PC-3 (cell line): ENCODE measurements around the gene IFT43. TPM values are rescaled to one million over a fixed set of nuclear protein-coding genes. Genes with fewer than 3 reads are reported as not detected.
A peak's percentile ranks its signal among the peaks of the same experiment; 100 is the strongest.

Source experiments
- ATAC-seq: fragments of 200-7000 bp; cut with Tn5 transposase; 2 replicates; pipeline ENCODE4 v1.9.1; 2020; ENCODE audit warnings: mild to moderate bottlenecking, moderate library complexity
- BruUV-seq: library from RNA; stranded (reverse); fragments of 400-500 nt; replicated peaks from 2 replicates; lab custom pipeline; 2021; lab: Mats Ljungman, UMichigan
- CTCF ChIA-PET: fragments of 300-600 bp; sonication (Branson Sonifier 250); formaldehyde crosslinking; loops from one replicate; lab custom pipeline; 2022; ENCODE audit warnings: antibody characterized with exemption; lab: Charles Lee
- POLR2A ChIA-PET: fragments of 300-600 bp; sonication (Branson Sonifier 250); formaldehyde crosslinking; loops from one replicate; lab custom pipeline; 2022; ENCODE audit warnings: antibody characterized with exemption; ENCODE audit not compliant: unreplicated experiment; lab: Charles Lee
- DNase-seq: peaks from one replicate; pipeline ENCODE4 v3.0.0-alpha.2; 2015
- H2AFZ ChIP-seq: fragments of 300-600 bp; sonication (generic); 2 replicates; pipeline ENCODE4 v1.6.0; 2016; ENCODE audit warnings: antibody characterized with exemption, low read length
- H3F3A ChIP-seq: fragments of 300-600 bp; sonication (generic); one replicate; pipeline ENCODE4 v1.6.0; 2017; ENCODE audit warnings: antibody characterized with exemption, low read length, control low read depth, mild to moderate bottlenecking; ENCODE audit not compliant: unreplicated experiment
- H3K27ac ChIP-seq: fragments of 300-600 bp; sonication (generic); 2 replicates; pipeline ENCODE4 v1.5.1; 2016; ENCODE audit warnings: mild to moderate bottlenecking, low read length
- H3K27me3 ChIP-seq: fragments of 300-600 bp; sonication (generic); 2 replicates; pipeline ENCODE4 v1.6.1; 2016; ENCODE audit warnings: low read length, mixed read lengths
- H3K36me3 ChIP-seq: fragments of 300-600 bp; sonication (generic); 2 replicates; pipeline ENCODE4 v1.6.1; 2016; ENCODE audit warnings: low read depth, mixed run types, low read length, mixed read lengths
- H3K4me1 ChIP-seq: fragments of 300-600 bp; sonication (generic); 2 replicates; pipeline ENCODE4 v1.5.1; 2016; ENCODE audit warnings: low read length; ENCODE audit not compliant: insufficient read depth
- H3K4me2 ChIP-seq: fragments of 300-600 bp; sonication (generic); 2 replicates; pipeline ENCODE4 v1.6.0; 2016; ENCODE audit warnings: low read length
- H3K4me3 ChIP-seq: fragments of 300-600 bp; sonication (generic); 2 replicates; pipeline ENCODE4 v1.5.1; 2016; ENCODE audit warnings: mild to moderate bottlenecking, low read length, mixed read lengths
- H3K79me2 ChIP-seq: fragments of 300-600 bp; sonication (generic); 2 replicates; pipeline ENCODE4 v1.6.1; 2017; ENCODE audit warnings: low read length, mixed read lengths
- H3K9ac ChIP-seq: fragments of 300-600 bp; sonication (generic); 2 replicates; pipeline ENCODE4 v1.6.0; 2016; ENCODE audit warnings: mild to moderate bottlenecking, low read length
- H3K9me2 ChIP-seq: fragments of 300-600 bp; sonication (generic); replicated peaks from 2 replicates; pipeline ENCODE4 v1.6.1; 2016; ENCODE audit warnings: mixed run types, low read length, mixed read lengths
- H3K9me3 ChIP-seq: fragments of 300-600 bp; sonication (generic); 2 replicates; pipeline ENCODE4 v1.6.1; 2016; ENCODE audit warnings: low read length, mixed read lengths
- H4K20me1 ChIP-seq: fragments of 300-600 bp; sonication (generic); 2 replicates; pipeline ENCODE4 v1.6.1; 2016; ENCODE audit warnings: low read length, mixed read lengths
- CTCF ChIP-seq: fragments of 300-600 bp; sonication (generic); conservative IDR thresholded peaks from 2 replicates; pipeline ENCODE4 v1.5.1; 2017; ENCODE audit warnings: antibody characterized with exemption, low read depth, mild to moderate bottlenecking, low read length
- EZH2 ChIP-seq: fragments of 300-600 bp; sonication (generic); IDR thresholded peaks from one replicate; pipeline ENCODE4 v1.6.1; 2017; ENCODE audit warnings: antibody characterized with exemption, mild to moderate bottlenecking, low read length; ENCODE audit not compliant: unreplicated experiment
- EZH2phosphoT487 ChIP-seq: fragments of 300-600 bp; sonication (generic); IDR thresholded peaks from 2 replicates; pipeline ENCODE4 v1.6.1; 2018; ENCODE audit warnings: mild to moderate bottlenecking, antibody characterized with exemption, low read length, borderline replicate concordance
- intact Hi-C: fragments of 100-400 bp; cut with micrococcal nuclease; formaldehyde crosslinking; loops from 2 replicates; pipeline ENCODE4 v1.9.0; 2023
- total RNA-seq: library from RNA; depleted of rRNA; stranded (reverse); fragments of >200 nt; gene quantifications from 2 replicates; pipeline ENCODE4 v1.2.3, GENCODE V29; 2014

The IFT43 gene
- total RNA-seq, 1 experiment from 2014 or later, result 41.3 TPM

- Histone ChIP-seq H3K27ac (no peak overlapping the region), H3K27me3 (no peaks in the 10 kb centered on the region), H3K36me3 (no peaks in the 10 kb centered on the region), H2AFZ (no peak overlapping the region), H3K4me2 (no peak overlapping the region), H3K4me1 (peaks cover 26% of the 10 kb centered on the region), H3F3A (no peaks in the 10 kb centered on the region), H3K9me2 (no peaks in the 10 kb centered on the region), H3K79me2 (peaks cover 17% of the 10 kb centered on the region; the same call in 1 of the 2 replicates), H4K20me1 (no peaks in the 10 kb centered on the region), H3K9ac (no peak overlapping the region), H3K4me3 (no peak overlapping the region), H3K9me3 (no peaks in the 10 kb centered on the region)
- TF ChIP-seq EZH2 (no peak), EZH2phosphoT487 (no peak), CTCF (no peak)
- CTCF ChIA-PET, result interaction anchor here (0.6 to 1.4 kb wide), 3 partner anchors 71 to 266 kb away, joined by 3 to 12 read pairs (median 4); no protein-coding TSS in a partner anchor
- intact Hi-C loops, result no loop called here
- ATAC-seq (no peak), DNase-seq (no peak)
- no TSS peak for BruUV-seq
- POLR2A ChIA-PET, result interaction anchor here (0.6 kb wide), 2 partner anchors 32 to 146 kb away, joined by 3 to 4 read pairs; no protein-coding TSS in a partner anchor
Observed at GRCh38 chr14:75977582-75977943, 8.0 kb upstream of the IFT43 start.

DNA sequence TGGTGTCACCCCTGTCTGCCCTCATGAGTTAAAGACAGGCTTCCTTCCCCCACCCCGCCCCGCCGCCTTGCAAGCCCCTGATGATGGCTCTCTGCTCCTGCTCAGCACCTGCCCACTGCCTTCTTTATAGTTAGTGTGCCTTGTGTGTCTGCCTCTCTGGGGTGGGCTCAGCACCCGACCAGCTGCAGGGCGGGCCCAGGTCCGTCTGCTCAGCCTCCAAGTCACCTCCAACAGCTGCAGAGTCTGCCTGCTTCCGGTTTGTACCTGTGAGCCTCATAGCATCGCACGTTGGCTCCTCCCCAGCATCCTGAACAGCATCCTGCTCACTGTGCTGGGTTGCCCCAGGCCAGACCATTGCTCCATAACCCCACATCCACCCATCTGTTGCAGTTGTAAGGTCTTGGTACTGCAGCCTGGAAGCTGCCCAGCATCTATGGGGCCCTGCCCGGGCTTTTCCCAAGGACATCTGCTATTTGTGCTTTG lies 7.3 kb upstream of the IFT43 start:
- ATAC-seq, result no peak
- Histone ChIP-seq H3K9me2 (no peaks in the 10 kb centered on the region), H3K79me2 (peaks cover 17% of the 10 kb centered on the region; the same call in 1 of the 2 replicates), H2AFZ (no peak overlapping the region), H3K4me3 (no peak overlapping the region), H3K9me3 (no peaks in the 10 kb centered on the region), H3K9ac (no peak overlapping the region), H3K4me1 (peaks cover 29% of the 10 kb centered on the region), H3K4me2 (no peak overlapping the region), H3K27me3 (no peaks in the 10 kb centered on the region), H3K36me3 (no peaks in the 10 kb centered on the region), H3K27ac (no peak overlapping the region), H4K20me1 (no peaks in the 10 kb centered on the region), H3F3A (no peaks in the 10 kb centered on the region)
- ChIA-PET POLR2A (no interaction called here), CTCF (interaction anchor here (0.6 to 3.1 kb wide), 4 partner anchors 173 to 940 kb away, joined by 3 to 26 read pairs (median 8); no protein-coding TSS in a partner anchor)
- BruUV-seq, result no TSS peak
- no peak for DNase-seq
- TF ChIP-seq EZH2phosphoT487 (no peak), EZH2 (no peak), CTCF (no peak)
- intact Hi-C loops, result no loop called here

DNA sequence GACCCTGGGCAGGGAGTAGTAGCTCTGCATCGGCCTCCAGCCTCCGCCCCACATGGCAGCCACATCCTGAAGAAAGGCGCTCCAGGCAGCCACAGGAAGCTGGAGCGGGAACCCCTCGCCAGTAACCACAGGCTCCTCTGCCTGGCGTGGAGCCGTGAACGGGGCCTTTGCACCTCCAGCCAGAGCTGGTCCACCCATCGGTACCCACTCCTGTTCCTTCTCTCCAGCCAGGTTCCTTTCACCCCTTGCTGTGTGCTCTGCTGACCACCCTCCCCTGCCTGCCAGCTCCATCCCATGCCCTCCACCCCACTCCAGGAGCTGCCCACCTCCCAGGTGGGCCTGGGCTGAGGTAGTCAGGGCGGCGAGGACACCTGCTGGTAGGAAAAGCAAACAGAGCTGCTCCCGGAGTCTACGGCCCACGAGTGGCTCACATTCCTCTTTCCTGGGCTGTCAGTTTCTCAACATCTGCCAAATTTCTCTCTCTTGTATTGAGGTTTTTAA lies 6.4 kb upstream of the IFT43 start:
- BruUV-seq, result no TSS peak
- no peaks in the 10 kb centered on the region for H3F3A ChIP-seq
- peak overlapping the region; percentile 96; the same call in 1 of the 2 replicates for H3K4me3 ChIP-seq
- TF ChIP-seq EZH2, result no peak
- peak; percentile 88 for TF ChIP-seq CTCF
- no peaks in the 10 kb centered on the region for H3K36me3 ChIP-seq
- H2AFZ ChIP-seq, result no peak overlapping the region
- no peaks in the 10 kb centered on the region for H4K20me1 ChIP-seq
- intact Hi-C loops, result loop anchor here (1.0 kb wide), 1 partner anchor 73 kb away; no protein-coding TSS in a partner anchor
- DNase-seq (peak; percentile 34), ATAC-seq (no peak; the same call in 1 of the 2 replicates)
- H3K9me2 ChIP-seq, result no peaks in the 10 kb centered on the region
- no peaks in the 10 kb centered on the region for H3K27me3 ChIP-seq
- no peaks in the 10 kb centered on the region for H3K9me3 ChIP-seq
- H3K4me2 ChIP-seq, result peak overlapping the region; percentile 99
- H3K9ac ChIP-seq, result 0 out of 2 replicates have a peak overlapping the region, but pooled peaks have one; percentile 3
- ChIA-PET CTCF (interaction anchor here (0.5 to 3.1 kb wide), 10 partner anchors 72 to 939 kb away, joined by 3 to 26 read pairs (median 4); no protein-coding TSS in a partner anchor), POLR2A (no interaction called here)
- no peak overlapping the region for H3K27ac ChIP-seq
- H3K4me1 ChIP-seq, result peaks cover 29% of the 10 kb centered on the region
- peaks cover 17% of the 10 kb centered on the region; the same call in 1 of the 2 replicates for H3K79me2 ChIP-seq
